Islet of Langerhans (tissue), 1 donor: ENCODE measurements around the gene ATG14.
"Not testable (repeated sequence)": the region's sequence is repeated elsewhere in the genome, so short reads cannot be mapped to it uniquely, and the experiment has no call there.

Experiments
- FAIRE-seq: peaks from one replicate; lab custom pipeline; 2011; peaks lifted over from hg19 to GRCh38; lab: Jason Lieb, UNC

ATG14 gene

GRCh38 chr14:55386037-55386808 lies 25.4 kb downstream of the ATG14 start:
- no peak for FAIRE-seq

- no peak for FAIRE-seq
Measured at GRCh38 chr14:55384536-55384935, 27.1 kb downstream of the ATG14 start.

GRCh38 chr14:55383541-55384140 lies 28.0 kb downstream of the ATG14 start:
- no peak for FAIRE-seq

- not testable (repeated sequence) for FAIRE-seq
Measured at GRCh38 chr14:55383056-55383466, 28.6 kb downstream of the ATG14 start.

- FAIRE-seq = no peak
Measured at GRCh38 chr14:55382483-55382882, 29.1 kb downstream of the ATG14 start.

GRCh38 chr14:55381561-55381960 lies 30.1 kb downstream of the ATG14 start:
- peak; percentile 38 for FAIRE-seq

- FAIRE-seq = no peak
Measured at GRCh38 chr14:55381040-55381439, 30.6 kb downstream of the ATG14 start.

- FAIRE-seq = no peak
Measured at GRCh38 chr14:55377236-55377635, 34.4 kb downstream of the ATG14 start.

- FAIRE-seq = no peak
Measured at GRCh38 chr14:55374771-55375170, 36.9 kb downstream of the ATG14 start.

- no peak for FAIRE-seq
Measured at GRCh38 chr14:55373784-55374705, 37.6 kb downstream of the ATG14 start.

- no peak for FAIRE-seq
Measured at GRCh38 chr14:55372825-55373224, 38.8 kb downstream of the ATG14 start.

- FAIRE-seq = no peak
Measured at GRCh38 chr14:55372423-55372822, 39.2 kb downstream of the ATG14 start.

GRCh38 chr14:55370883-55371455 lies 40.7 kb downstream of the ATG14 start:
- FAIRE-seq = no peak

GRCh38 chr14:55366271-55366670 lies 45.4 kb downstream of the ATG14 start:
- FAIRE-seq = no peak

- no peak for FAIRE-seq
Measured at GRCh38 chr14:55361190-55361589, 50.4 kb downstream of the ATG14 start.

GRCh38 chr14:55359307-55359706 lies 52.3 kb downstream of the ATG14 start:
- no peak for FAIRE-seq

- FAIRE-seq = peak; percentile 56
Measured at GRCh38 chr14:55356913-55357312, 54.7 kb downstream of the ATG14 start.

GRCh38 chr14:55355922-55356321 lies 55.7 kb downstream of the ATG14 start:
- FAIRE-seq = no peak

- FAIRE-seq = no peak
Measured at GRCh38 chr14:55354500-55354899, 57.1 kb downstream of the ATG14 start.

- no peak for FAIRE-seq
Measured at GRCh38 chr14:55353686-55354467, 57.8 kb downstream of the ATG14 start.

- no peak for FAIRE-seq
Measured at GRCh38 chr14:55352201-55352600, 59.4 kb downstream of the ATG14 start.

- no peak for FAIRE-seq
Measured at GRCh38 chr14:55351111-55351510, 60.5 kb downstream of the ATG14 start.
